Measurements from ENCODE around the gene TPK1. TPM values are rescaled to one million over a fixed set of nuclear protein-coding genes. Genes with fewer than 3 reads are reported as not detected.

The TPK1 gene
- polyA plus RNA-seq, 3 donors from 2014 or later, result 15.8 to 18.2 (median 16.7) TPM

DNA sequence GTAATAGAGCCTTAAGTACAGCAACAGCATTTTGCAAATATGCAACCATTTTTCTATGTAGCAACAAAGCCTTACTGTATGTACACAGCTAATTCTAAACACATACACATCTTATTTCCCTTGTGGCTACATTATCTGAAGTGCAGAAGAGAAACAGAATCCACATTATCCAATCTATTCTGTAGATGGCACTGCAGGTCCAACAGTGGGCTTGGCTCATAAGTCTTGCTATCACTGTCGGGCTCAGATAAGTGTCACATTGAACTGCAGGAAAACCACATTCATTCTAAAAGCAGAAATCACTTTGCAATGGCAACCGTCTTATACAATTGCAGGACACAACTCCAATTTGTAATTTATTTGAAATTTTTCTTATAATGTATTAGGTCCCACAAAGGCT, 322.5 kb downstream of the TPK1 start:
- Mint-ChIP-seq H3K27me3 (ENCODE audit: low read depth in 3 of 3) (no peaks in the 10 kb centered on the region), H3K4me3 (no peak overlapping the region), H3K9me3 (no peaks in the 10 kb centered on the region), H3K4me1 (peaks cover 7 to 20% of the 10 kb centered on the region in 2 donors), H3K36me3 (no peaks in the 10 kb centered on the region), H3K27ac (no peak overlapping the region)
- DNase-seq, result peak; percentile 5 to 14 (median 6)

DNA sequence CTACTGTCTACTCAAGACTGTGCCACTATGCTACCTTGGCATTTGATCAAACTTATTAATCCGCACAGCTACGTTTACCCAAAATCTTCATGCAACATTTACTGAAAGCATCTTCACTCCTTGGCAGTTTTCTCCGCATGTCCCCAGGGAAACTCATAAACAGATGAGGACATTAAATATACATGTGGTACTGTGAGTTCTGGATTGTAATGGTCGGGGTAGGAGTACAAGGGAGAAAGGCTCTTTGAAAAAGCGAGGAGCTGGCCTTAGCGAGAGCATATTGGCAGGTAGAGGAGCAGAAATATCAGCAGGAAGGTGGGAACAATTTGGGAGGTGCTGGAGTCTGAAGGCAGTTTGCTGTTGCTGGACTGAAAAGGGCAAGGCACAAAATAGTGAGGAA, 325.2 kb downstream of the TPK1 start:
- H3K4me1 Mint-ChIP-seq, result peaks cover 2 to 11% of the 10 kb centered on the region in 2 donors
- no peak for DNase-seq
- H3K27me3 Mint-ChIP-seq (ENCODE audit: low read depth in 3 of 3), result peaks cover 0 to 2% (median 0%) of the 10 kb centered on the region in 3 donors
- peaks cover under 1 to 4% (median 3%) of the 10 kb centered on the region in 3 donors for H3K36me3 Mint-ChIP-seq
- H3K4me3 Mint-ChIP-seq, result no peak overlapping the region
- H3K27ac Mint-ChIP-seq, result no peak overlapping the region
- peaks cover 0 to 2% (median 0%) of the 10 kb centered on the region in 6 donors for H3K9me3 Mint-ChIP-seq

- peaks cover 2 to 11% of the 10 kb centered on the region in 2 donors for H3K4me1 Mint-ChIP-seq
- peaks cover 0 to 4% (median 0%) of the 10 kb centered on the region in 3 donors for H3K27me3 Mint-ChIP-seq (ENCODE audit: low read depth in 3 of 3)
- peaks cover 0 to 2% (median 0%) of the 10 kb centered on the region in 6 donors for H3K9me3 Mint-ChIP-seq
- no peak overlapping the region for H3K27ac Mint-ChIP-seq
- H3K4me3 Mint-ChIP-seq, result no peak overlapping the region
- peaks cover 3 to 7% (median 4%) of the 10 kb centered on the region in 3 donors for H3K36me3 Mint-ChIP-seq
- no peak for DNase-seq
These were observed 327.2 kb downstream of the TPK1 start for GRCh38 chr7:144508702-144509101.

DNA sequence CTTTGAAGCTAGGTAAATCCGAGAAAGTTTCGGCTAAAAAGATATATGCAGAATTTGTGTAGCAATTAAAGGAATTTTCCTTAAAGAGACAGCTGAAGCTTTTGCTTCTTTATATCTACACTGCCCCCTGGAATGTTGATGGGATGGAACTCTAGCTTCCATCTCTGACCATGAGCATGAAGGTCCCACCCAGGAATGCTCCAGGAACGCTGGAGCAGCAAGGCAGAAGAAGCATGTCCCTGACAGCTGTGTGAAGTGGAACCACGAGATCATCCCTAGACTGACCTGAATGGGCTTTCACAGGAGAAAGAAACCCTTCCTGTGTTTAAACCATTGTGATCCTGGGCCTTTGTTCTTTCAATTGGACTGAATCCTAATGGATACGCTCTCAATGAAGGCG, 332.6 kb downstream of the TPK1 start:
- Mint-ChIP-seq H3K36me3 (peaks cover 4 to 7% (median 6%) of the 10 kb centered on the region in 3 donors), H3K9me3 (peaks cover 0 to 2% (median 0%) of the 10 kb centered on the region in 6 donors), H3K27ac (no peak overlapping the region), H3K4me3 (no peak overlapping the region), H3K27me3 (ENCODE audit: low read depth in 3 of 3) (peaks cover 0 to 4% (median 0%) of the 10 kb centered on the region in 3 donors), H3K4me1 (no peaks in the 10 kb centered on the region)
- DNase-seq, result no peak

GRCh38 chr7:144500225-144500624, 335.6 kb downstream of the TPK1 start:
- Mint-ChIP-seq H3K4me1 (no peaks in the 10 kb centered on the region), H3K27ac (no peak overlapping the region), H3K36me3 (peaks cover 0 to 4% (median 3%) of the 10 kb centered on the region in 3 donors), H3K9me3 (no peaks in the 10 kb centered on the region), H3K27me3 (ENCODE audit: low read depth in 3 of 3) (no peaks in the 10 kb centered on the region), H3K4me3 (no peak overlapping the region)
- DNase-seq, result no peak

- Mint-ChIP-seq H3K9me3 (peaks cover 0 to 5% (median 0%) of the 10 kb centered on the region in 6 donors), H3K27ac (no peak overlapping the region), H3K27me3 (ENCODE audit: low read depth in 3 of 3) (no peaks in the 10 kb centered on the region), H3K36me3 (peaks cover 3 to 4% (median 4%) of the 10 kb centered on the region in 3 donors), H3K4me1 (no peaks in the 10 kb centered on the region), H3K4me3 (no peak overlapping the region)
- DNase-seq, result no peak
These were observed 338.6 kb downstream of the TPK1 start for GRCh38 chr7:144497282-144497681.

- no peak overlapping the region for H3K27ac Mint-ChIP-seq
- H3K9me3 Mint-ChIP-seq, result peaks cover 0 to 6% (median 0%) of the 10 kb centered on the region in 6 donors
- H3K4me1 Mint-ChIP-seq, result no peaks in the 10 kb centered on the region
- no peaks in the 10 kb centered on the region for H3K27me3 Mint-ChIP-seq (ENCODE audit: low read depth in 3 of 3)
- DNase-seq, result no peak
- peaks cover 4 to 9% (median 8%) of the 10 kb centered on the region in 3 donors for H3K36me3 Mint-ChIP-seq
- no peak overlapping the region for H3K4me3 Mint-ChIP-seq
These were observed 341.5 kb downstream of the TPK1 start for GRCh38 chr7:144494355-144494754.

DNA sequence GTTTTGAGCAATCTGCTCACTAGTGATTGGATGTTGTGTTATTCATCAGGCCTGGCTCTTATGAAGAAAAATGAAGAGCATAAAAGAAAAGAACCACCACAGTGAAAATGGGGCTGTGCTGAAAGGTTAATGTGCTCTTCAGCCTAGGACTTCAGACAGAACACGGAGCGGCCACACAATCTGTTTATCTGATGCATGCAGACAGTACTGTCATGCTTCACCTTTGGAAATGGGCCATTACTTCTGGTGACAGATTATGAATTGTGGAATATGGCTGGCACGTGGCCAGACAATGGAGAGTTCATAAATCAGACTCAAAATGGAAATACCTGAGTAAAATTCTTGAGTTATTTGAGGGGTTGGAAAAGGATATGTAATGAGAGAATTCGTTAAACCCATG, 346.3 kb downstream of the TPK1 start:
- H3K9me3 Mint-ChIP-seq, result peaks cover 0 to 5% (median 0%) of the 10 kb centered on the region in 6 donors
- H3K27ac Mint-ChIP-seq, result no peak overlapping the region
- H3K4me3 Mint-ChIP-seq, result no peak overlapping the region
- no peaks in the 10 kb centered on the region for H3K27me3 Mint-ChIP-seq (ENCODE audit: low read depth in 3 of 3)
- DNase-seq, result no peak
- no peaks in the 10 kb centered on the region for H3K4me1 Mint-ChIP-seq
- peaks cover 5 to 14% (median 12%) of the 10 kb centered on the region in 3 donors for H3K36me3 Mint-ChIP-seq

DNA sequence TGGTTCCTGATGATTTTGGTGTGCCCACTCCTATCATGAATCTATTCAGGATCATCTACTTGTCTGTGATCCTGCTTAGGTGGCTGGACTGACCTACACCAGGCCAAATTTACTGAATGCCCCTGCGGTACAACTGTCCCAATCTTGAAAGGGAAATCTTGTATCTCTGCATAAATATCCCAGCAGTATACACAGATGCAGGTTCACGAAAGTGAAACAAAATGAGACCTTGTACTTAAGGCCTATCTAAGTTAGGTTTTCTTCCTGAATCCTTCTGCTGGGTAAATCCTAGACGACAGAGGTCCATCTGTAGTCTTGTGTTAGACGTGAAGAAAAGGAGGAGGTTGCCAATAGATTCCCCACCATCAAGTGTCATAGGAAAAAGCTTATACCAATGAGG, 346.9 kb downstream of the TPK1 start:
- H3K4me1 Mint-ChIP-seq, result no peaks in the 10 kb centered on the region
- H3K27ac Mint-ChIP-seq, result no peak overlapping the region
- DNase-seq, result no peak
- no peaks in the 10 kb centered on the region for H3K27me3 Mint-ChIP-seq (ENCODE audit: low read depth in 3 of 3)
- H3K4me3 Mint-ChIP-seq, result no peak overlapping the region
- peaks cover 9 to 16% (median 12%) of the 10 kb centered on the region in 3 donors for H3K36me3 Mint-ChIP-seq
- H3K9me3 Mint-ChIP-seq, result peaks cover 0 to 5% (median under 1%) of the 10 kb centered on the region in 6 donors

DNA sequence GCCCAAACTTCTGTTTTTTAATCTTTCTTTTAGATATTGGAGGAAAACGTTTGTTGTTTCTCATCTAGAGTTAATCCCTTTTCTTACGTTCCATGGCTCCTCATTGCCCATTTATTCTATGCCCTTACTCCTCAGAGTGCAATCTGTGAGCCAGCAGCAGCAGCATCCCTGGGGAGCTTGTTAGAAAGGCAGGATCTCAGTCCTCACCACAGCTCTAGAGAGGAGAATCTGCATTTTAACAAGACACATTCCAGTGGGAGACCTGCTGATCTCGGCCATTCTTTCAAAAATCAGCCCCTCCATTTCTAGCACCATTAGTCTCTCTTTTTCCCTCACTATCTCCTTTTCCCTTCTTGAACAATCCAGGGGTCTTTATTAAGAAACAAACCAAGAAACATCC, 348.0 kb downstream of the TPK1 start:
- Mint-ChIP-seq H3K36me3 (peaks cover 9 to 12% (median 9%) of the 10 kb centered on the region in 3 donors), H3K27me3 (ENCODE audit: low read depth in 3 of 3) (no peaks in the 10 kb centered on the region)

DNA sequence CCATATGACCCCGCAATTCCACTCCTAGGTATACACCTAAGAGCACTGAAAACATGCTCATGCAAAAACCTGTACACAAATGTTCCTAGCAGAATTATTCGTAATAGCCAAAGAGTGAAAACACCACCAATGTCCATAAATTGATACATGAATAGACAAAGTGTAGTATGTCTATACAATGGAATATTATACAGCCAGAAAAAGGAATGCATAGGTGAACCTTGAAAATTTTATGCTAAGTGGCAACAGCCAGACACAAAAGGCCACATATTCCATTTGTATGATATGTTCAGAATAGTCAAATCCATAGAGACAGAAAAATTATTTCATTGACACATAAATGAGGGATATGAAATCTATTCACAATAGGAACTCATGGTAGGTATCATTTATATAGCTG, 351.4 kb downstream of the TPK1 start:
- peaks cover 0 to 2% (median 0%) of the 10 kb centered on the region in 6 donors for H3K9me3 Mint-ChIP-seq
- peaks cover 4 to 9% (median 6%) of the 10 kb centered on the region in 3 donors for H3K36me3 Mint-ChIP-seq
- no peak overlapping the region for H3K27ac Mint-ChIP-seq
- no peaks in the 10 kb centered on the region for H3K27me3 Mint-ChIP-seq (ENCODE audit: low read depth in 3 of 3)
- DNase-seq, result no peak
- H3K4me1 Mint-ChIP-seq, result no peaks in the 10 kb centered on the region
- H3K4me3 Mint-ChIP-seq, result no peak overlapping the region

More for the DNA sequence above, 348.0 kb downstream of the TPK1 start:
- no peak overlapping the region for H3K4me3 Mint-ChIP-seq
- DNase-seq, result no peak
- H3K9me3 Mint-ChIP-seq, result peaks cover 0 to 2% (median 0%) of the 10 kb centered on the region in 6 donors
- no peaks in the 10 kb centered on the region for H3K4me1 Mint-ChIP-seq
- no peak overlapping the region for H3K27ac Mint-ChIP-seq

DNA sequence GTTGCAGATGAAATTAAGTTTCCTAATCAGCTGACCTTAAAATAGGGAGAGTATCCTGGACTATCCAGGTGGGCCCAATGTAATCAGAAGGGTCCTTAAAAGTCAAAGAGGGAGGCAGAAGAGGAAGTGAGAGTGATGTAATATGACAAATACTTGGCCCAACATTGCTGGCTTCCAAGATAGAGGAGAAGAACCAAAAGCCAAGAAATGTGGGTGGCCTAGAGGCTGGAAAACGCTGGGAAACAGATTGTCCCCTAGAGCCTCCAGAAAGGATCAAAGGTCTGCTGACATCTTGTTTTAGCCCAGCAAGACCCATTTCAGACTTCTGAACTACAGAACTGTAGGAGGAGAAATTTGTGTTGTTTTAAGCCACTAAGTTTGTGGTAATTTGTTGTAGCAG, 352.7 kb downstream of the TPK1 start:
- Mint-ChIP-seq H3K27me3 (ENCODE audit: low read depth in 3 of 3) (no peaks in the 10 kb centered on the region), H3K4me1 (no peaks in the 10 kb centered on the region), H3K4me3 (no peak overlapping the region), H3K36me3 (peaks cover 0 to 9% (median 6%) of the 10 kb centered on the region in 3 donors), H3K27ac (no peak overlapping the region), H3K9me3 (peaks cover 0 to 2% (median 0%) of the 10 kb centered on the region in 6 donors)
- DNase-seq, result no peak

GRCh38 chr7:144481833-144482232, 354.0 kb downstream of the TPK1 start:
- Mint-ChIP-seq H3K36me3 (peaks cover 0 to 9% (median 6%) of the 10 kb centered on the region in 3 donors), H3K27ac (no peak overlapping the region), H3K4me3 (no peak overlapping the region), H3K27me3 (ENCODE audit: low read depth in 3 of 3) (no peaks in the 10 kb centered on the region), H3K9me3 (peaks cover 0 to 2% (median 0%) of the 10 kb centered on the region in 6 donors), H3K4me1 (no peaks in the 10 kb centered on the region)
- no peak for DNase-seq

GRCh38 chr7:144477348-144477747, 358.5 kb downstream of the TPK1 start:
- no peak overlapping the region for H3K27ac Mint-ChIP-seq

More at GRCh38 chr7:144477348-144477747, 358.5 kb downstream of the TPK1 start:
- Mint-ChIP-seq H3K4me1 (no peaks in the 10 kb centered on the region), H3K27me3 (ENCODE audit: low read depth in 3 of 3) (peaks cover 0 to 3% (median 1%) of the 10 kb centered on the region in 3 donors), H3K9me3 (peaks cover 0 to 2% (median 0%) of the 10 kb centered on the region in 6 donors), H3K36me3 (peaks cover 0 to 7% (median 0%) of the 10 kb centered on the region in 3 donors), H3K4me3 (no peak overlapping the region)
- DNase-seq, result no peak

Data from immature natural killer cell (primary cell).